HG02943 (cell line): ENCODE data around the gene DTX3L.

Experiments used
- ATAC-seq: cut with Tn5 transposase; IDR thresholded peaks from one replicate; pipeline ENCODE4 v1.9.1; 2021; ENCODE audit warnings: mild to moderate bottlenecking, low read depth, moderate library complexity; ENCODE audit not compliant: unreplicated experiment

Gene DTX3L

DNA sequence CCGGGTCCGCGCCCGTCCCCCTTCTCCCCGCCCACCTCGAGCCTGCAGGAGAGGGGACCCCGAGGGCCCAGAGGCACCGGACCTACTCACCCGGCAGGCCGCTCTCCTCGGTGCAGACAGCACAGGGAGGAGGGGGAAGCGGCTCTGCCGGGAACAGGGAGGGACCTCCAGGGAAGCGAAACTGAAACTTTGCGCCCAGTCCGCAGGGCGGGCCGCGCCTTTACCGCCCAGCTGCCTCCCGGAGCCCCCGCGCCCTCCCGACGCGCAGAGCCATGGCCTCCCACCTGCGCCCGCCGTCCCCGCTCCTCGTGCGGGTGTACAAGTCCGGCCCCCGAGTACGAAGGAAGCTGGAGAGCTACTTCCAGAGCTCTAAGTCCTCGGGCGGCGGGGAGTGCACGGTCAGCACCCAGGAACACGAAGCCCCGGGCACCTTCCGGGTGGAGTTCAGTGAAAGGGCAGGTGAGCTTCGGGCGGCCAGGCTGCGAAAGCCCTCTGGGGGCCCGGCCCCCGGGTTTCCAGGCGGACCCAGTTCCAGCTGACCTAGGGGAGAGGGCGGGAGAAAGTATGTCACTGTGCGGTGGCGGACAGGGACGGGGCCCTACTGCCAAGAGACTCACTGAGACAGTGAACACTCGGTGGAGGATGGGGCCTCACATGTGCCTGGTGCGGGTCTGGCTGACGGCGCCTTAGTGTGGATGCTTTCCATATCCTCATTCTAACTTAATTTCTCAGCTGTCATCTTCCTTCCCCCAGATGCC, at the start of gene DTX3L, which contains the start of gene PARP9:
TSS of gene DTX3L (plus strand) at position 184 of the 758 bp plus-strand sequence. CDS start at position 273, 89 bp downstream.
TSS of gene PARP9 (minus strand) at position 146 of the 758 bp plus-strand sequence. CDS start 4,680 bp downstream, outside the sequence.
- ATAC-seq = peak; percentile 61

DNA sequence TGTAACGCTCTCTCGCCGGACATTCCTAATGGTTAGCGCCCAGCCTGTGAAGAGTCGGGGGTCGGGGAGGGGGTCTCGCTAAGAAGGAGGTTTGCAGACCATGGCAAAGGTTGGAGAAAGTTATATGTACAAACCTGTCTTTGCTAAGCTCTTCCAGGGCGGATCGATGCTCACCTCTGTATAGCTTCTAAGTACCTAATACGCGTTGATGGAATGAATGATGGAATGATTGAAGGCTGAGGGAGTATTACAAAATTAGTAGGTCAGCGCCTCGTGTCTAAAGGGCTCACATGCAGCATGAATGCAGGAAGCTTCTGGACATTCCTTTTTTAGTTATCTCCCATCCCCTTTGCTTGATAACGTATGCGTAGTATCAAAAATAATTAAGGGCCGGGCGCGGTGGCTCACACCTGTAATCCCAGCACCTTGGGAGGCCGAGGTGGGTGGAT, 49.1 kb upstream of the DTX3L start:
- no peak for ATAC-seq

DNA sequence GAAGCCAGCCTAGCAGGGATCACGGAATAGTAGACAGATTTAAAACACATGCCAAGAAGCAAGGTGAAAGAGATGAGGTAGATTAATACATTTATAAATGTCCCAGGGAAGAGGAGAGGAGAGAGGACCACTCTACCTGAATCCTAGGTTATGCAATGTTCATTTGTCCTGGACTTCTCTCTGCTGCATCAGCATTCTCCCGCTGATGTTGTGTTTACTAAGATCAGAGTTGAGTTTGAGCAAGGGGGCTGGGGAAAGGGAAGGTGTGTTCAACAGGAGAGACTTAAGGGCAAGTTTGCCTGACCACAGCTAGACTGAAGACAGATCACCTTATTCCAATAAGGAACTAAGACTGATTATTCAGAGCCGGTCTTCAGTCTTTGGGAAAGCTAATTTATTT, 48.3 kb upstream of the DTX3L start:
- no peak for ATAC-seq

DNA sequence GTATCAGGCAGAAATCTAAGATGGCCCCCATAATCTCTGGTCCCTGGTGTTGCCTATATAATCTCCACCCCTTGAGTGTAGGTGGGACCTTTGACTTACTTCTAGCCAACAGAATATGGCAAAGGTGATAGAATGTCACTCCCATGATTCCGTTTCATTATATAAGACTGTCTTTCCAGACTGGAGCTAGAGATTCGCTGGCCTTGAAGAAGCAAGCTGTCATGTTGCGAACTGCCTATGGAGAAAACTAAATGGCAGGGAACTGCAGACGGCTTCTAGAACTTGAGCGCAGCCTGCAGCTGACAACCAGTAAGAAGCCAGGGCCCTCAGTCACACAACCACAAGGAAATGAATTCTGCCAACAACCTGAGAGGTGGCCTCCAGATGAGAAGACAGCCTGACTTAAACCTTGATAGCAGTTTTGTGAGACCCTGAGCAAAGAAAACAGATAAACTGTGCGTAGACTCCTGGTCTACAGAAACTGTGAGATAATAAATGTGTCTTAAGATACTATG, 47.2 kb upstream of the DTX3L start:
- ATAC-seq = no peak

DNA sequence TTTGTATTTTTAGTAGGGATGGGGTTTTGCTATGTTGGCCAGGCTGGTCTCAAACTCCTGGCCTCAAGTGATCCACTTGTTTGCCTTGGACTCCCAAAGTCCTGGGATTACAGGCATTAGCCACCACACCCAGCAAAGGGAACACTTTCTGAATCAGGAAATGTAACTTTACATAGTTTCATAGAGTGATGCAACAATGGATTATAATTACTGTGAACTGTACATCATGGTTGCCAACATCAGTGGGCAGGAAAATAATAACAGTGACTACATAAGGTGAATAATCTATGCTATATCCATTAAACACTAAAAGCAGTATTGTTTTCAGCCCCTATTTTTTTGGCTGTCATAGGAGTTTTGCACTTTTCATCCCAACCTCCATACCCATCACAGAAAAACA, 44.4 kb upstream of the DTX3L start:
- ATAC-seq = no peak

DNA sequence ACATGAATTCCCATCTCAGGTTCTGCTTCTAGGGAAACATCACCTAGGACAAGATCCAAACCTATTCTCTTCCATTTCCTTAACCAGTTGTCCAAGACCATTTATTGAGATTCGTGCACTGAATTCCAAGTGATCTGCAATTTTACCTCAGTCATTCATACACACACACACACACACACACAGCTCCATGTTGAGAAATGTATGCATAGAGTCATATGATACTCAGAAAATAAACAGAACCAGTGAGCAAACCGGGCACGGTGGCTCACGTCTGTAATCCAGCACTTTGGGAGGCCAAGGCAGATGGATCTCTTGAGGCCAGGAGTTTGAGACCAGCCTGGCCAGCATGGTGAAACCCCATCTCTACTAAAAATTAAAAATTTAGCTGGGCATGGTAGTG, 43.3 kb upstream of the DTX3L start:
- no peak for ATAC-seq

GRCh38 chr3:122523317-122523716, 40.8 kb upstream of the DTX3L start:
- no peak for ATAC-seq

- no peak for ATAC-seq
These were observed 34.0 kb upstream of the DTX3L start for GRCh38 chr3:122530164-122530563.

- no peak for ATAC-seq
These were observed 30.7 kb upstream of the DTX3L start for GRCh38 chr3:122533480-122533879.

DNA sequence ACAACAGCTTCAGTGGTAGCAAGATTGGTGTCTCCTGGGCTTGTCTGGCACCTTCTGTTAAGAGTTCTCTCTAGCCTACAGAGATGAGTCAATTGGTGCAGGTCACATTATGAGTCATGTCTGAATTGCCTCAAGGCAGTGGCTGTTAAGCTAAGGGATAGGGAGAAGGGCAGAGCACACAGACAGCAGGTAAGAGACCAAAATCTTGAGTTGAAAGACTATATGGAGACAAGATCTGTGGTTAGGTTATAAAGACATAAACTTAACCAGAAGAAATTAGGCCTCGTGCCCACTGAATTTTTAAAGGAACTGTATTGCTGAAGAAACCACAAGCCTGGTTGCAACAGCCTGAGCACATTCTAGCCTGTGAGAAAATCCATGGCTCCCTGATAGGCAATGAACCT, 30.2 kb upstream of the DTX3L start:
- ATAC-seq = peak; percentile 89

- ATAC-seq = no peak
These were observed 28.0 kb upstream of the DTX3L start for GRCh38 chr3:122535964-122536631.

- no peak for ATAC-seq
These were observed 27.5 kb upstream of the DTX3L start for GRCh38 chr3:122536632-122537001.

DNA sequence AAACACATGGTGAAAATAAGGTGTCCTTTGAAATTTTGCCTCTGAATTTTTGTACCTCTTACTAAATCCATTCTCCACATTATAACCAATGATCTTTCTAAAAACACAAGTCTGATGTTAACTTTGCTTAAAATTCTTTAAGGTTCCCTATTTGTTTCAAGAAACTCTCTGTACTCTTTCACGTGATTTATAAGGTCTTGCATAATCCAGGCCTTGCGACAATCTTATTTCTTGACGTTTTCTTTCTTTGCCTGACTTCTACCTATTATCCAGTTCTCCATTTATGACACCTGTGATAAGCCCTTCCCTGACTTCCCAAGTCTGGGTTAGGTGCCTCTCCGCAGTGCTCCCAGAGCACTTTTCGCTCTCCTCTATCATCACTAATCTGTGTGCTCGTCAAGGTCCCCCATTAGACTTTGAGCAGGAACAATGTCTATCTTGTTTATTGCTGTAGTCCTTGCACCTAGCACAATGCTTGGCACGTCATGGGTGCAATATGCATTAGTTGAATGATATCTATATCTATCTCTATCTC, 25.1 kb upstream of the DTX3L start:
- no peak for ATAC-seq

GRCh38 chr3:122546151-122546550, 18.0 kb upstream of the DTX3L start:
- ATAC-seq = no peak

DNA sequence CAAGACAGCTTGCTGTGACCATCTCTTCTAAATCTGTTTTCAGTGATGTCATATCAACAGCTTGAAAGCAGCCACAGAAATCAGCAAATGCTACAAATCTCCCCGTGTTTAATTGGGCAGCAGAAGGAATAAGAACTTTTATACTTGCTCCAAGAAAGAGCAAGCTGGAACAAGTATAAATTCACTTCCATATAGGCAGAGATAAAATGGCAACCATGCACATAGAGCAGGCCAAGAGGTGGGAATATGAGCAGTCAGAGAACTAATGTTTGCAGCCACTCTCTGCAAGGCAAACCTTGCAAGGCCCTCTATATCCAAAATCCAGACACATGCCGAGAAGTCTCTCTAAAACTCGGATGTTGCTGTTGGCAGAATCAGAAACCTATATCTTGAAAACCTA, 16.1 kb upstream of the DTX3L start:
- no peak for ATAC-seq

GRCh38 chr3:122548619-122549018, 15.5 kb upstream of the DTX3L start:
- ATAC-seq = no peak

GRCh38 chr3:122553171-122553570, 11.0 kb upstream of the DTX3L start:
- no peak for ATAC-seq

DNA sequence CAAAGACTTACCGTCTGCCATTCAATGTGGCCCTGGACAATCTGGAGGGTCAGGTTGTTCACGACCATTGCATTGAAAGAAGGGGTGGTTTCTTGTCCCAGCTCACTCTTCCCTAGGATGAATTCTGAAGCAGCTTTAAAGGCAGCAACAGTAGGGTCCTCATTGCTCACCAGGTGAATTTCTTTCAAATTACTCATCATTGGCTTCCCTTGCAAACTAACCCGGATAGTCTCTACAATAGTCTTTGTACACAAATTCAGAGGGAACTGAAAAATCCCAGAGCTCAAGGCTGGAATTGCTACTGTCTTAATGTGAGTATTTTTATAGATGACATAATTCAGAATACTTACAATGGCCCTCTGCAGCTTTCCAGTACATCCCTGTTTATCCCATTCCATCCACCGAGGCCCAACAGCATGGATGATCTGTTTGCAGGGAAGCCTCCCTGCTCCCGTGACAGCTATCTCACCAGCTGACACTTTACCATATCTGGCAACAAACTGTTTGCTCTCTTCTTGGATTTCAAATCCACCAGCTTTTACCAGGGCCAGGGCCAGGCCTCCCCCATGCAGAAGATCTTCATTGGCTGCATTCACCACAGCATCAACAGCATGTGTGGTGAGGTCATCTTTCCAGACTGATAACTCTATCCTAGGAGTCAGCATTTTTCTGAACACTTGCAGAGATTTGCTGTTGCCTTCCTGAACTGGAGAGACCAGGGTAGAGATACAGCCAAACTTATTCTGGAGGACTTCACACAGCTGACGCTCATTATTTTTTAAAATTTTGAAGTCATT, 8.7 kb upstream of the DTX3L start:
- ATAC-seq = no peak

- no peak for ATAC-seq
These were observed 6.8 kb upstream of the DTX3L start for GRCh38 chr3:122557356-122557755.

- no peak for ATAC-seq
These were observed 5.5 kb upstream of the DTX3L start for GRCh38 chr3:122558605-122559004.

- ATAC-seq = no peak
These were observed 4.2 kb upstream of the DTX3L start for GRCh38 chr3:122559906-122560305.
